Measurements from ENCODE around the gene IQCN. TPM values are rescaled to one million over a fixed set of nuclear protein-coding genes. Genes with fewer than 3 reads are reported as not detected.

Gene IQCN, protein sequence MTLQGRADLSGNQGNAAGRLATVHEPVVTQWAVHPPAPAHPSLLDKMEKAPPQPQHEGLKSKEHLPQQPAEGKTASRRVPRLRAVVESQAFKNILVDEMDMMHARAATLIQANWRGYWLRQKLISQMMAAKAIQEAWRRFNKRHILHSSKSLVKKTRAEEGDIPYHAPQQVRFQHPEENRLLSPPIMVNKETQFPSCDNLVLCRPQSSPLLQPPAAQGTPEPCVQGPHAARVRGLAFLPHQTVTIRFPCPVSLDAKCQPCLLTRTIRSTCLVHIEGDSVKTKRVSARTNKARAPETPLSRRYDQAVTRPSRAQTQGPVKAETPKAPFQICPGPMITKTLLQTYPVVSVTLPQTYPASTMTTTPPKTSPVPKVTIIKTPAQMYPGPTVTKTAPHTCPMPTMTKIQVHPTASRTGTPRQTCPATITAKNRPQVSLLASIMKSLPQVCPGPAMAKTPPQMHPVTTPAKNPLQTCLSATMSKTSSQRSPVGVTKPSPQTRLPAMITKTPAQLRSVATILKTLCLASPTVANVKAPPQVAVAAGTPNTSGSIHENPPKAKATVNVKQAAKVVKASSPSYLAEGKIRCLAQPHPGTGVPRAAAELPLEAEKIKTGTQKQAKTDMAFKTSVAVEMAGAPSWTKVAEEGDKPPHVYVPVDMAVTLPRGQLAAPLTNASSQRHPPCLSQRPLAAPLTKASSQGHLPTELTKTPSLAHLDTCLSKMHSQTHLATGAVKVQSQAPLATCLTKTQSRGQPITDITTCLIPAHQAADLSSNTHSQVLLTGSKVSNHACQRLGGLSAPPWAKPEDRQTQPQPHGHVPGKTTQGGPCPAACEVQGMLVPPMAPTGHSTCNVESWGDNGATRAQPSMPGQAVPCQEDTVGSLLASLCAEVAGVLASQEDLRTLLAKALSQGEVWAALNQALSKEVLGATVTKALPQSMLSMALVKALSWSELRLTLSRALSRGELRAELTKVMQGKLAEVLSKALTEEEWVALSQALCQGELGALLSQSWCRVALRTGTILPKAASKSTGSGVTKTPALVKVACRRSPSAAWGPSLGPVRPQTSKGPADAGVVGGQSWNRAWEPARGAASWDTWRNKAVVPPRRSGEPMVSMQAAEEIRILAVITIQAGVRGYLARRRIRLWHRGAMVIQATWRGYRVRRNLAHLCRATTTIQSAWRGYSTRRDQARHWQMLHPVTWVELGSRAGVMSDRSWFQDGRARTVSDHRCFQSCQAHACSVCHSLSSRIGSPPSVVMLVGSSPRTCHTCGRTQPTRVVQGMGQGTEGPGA (N-terminal part only)
- 3.4 TPM for polyA plus RNA-seq (ENCODE audit: insufficient read length)

DNA sequence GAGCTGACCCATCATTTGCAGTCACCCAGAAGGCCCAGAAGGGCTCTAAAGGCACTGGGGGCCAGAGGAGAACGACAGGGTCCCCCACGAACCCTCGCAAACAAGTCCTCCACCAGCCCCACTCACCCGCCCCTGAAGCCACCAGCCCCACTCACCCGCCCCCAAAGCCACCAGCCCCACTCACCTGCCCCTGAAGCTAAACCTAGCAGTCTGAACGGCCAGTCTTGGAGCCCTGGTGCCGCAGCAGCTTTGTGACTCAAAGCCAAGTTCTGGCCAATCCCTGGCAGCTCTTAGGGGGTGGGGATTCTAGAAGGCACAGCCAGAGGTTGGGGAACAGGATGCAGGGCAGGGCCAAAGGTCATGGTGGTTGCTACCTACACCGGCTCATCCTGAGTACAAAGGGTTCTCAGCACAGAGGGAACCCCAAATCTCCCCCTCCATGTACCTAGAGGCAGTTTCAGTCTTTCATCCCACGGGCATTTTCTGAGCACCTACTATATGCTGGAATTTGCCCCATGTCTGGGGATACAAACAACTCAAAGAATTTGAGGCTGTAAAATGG lies at the start of gene IQCN:
IQCN (minus strand) TSS at position 234 of the 562 bp plus-strand sequence. CDS start 4,974 bp downstream, outside the sequence.
- no peak for DNase-seq (ENCODE audit: low read depth)

DNA sequence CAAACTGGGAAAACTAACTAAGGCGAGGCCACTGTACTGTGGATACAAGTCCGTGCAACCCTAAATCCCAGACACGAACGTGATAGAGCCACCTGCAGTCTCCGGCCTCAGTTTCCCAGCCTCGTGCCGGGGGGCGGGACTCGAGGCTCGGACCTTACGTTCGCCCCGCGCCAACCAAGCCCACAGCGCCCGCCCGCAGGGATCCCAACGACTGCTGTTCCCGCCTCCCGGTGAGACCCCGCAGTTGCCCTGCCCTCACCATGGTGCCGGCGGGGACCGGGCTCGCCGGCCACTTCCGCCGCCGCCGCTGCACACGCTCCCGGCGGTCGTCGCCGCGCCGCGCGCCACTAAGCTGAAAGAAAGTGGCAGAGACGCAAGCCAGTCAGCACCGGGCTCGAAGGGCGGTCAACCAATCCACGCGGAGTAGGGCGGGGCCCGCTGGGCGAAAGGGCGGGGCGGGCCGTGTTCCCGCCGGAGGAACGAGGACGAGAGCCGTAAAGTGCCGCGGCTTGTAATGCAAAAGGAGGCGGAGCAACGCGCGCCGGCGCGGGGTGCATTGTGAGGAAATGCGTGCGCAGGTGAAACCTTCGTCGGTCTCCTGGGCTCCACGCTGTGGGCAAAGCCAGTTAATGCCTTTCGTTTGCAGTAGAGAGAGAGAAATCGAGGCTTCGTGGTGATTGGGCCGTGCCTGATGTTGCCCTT lies 48.7 kb upstream of the IQCN start, which contains the start of gene LSM4:
LSM4 (minus strand) TSS at position 318 of the 702 bp plus-strand sequence; CDS start at position 262, 56 bp downstream.
- peak; percentile 89 for DNase-seq (ENCODE audit: low read depth)

DNA sequence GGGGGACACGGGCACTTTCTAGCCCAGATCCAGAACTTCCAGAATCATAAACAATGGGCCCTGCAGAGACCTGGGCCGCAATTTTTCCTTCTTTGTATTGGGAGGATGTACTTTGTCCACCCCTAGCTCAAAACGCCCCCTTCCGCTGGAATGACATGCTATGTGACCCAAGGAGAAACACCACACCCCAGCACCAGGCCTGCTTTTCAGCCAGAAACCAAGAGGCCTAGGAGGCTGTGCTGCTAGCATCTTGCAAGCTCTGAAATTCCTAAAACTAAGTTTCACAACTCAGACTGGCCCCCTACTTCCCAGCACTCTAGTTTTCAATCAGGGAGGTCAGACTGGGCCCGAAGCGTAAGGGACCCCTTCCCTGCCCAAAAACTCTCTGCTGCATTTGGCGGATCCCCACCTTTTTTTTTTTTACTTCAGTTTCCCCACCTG lies 48.1 kb upstream of the IQCN start:
- DNase-seq (ENCODE audit: low read depth), result no peak

DNA sequence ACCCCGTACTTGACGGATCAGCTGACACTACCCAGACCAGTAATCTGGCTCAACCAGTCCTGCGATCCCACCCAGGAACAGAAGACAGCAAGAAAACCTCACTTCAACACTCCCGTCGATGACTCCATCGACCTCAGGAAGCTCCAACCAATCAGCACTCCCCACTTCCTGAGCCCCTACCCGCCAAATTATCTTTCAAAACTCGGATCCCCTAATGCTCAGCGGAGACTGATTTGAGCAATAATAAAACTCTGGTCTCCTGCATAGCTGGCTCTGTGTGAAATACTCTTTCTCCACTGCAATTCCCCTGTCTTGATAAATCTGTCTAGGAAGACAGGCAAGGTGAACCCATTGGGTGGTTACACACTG lies 47.5 kb upstream of the IQCN start:
- no peak for DNase-seq (ENCODE audit: low read depth)

DNA sequence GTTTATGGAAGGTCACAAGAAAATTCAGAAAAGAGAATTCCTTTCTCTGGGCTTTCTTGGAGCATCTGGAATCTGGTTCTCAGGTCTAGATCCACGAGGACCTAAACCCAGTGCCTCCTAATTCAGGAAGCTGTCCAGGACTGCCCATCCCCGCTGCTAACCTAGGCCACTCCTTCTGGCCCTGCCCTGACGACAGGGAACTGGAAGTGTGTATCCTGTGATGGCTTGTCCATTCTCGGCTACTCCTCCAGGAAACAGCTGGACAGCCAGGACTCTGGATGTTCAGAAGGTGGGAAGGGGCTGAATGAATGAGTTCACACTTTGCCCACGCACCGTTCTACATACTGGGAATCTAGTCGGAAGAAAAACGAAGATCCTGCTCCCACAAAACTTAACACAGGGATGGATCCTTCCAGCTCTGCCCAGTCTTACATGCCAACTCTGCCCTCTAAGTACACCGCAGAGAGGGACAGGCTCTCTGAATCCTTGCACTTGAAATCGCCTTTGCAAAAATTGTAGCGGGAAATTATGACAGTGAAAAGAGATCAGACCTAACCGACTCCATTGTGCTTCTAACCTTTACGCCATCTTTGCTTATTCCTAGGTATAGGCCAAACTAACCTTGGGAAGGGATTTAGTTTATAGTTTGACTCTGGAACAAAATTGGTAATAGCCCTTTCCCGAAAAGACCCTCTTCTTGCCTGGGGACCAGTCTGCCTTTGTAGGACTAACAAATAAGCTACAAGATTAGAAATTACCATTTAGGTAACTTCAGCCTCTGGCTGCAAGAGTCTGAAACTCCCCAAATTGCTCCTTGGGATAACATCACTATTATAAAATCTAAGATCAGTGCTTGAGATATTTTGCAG lies 46.8 kb upstream of the IQCN start:
- no peak for DNase-seq (ENCODE audit: low read depth)

DNA sequence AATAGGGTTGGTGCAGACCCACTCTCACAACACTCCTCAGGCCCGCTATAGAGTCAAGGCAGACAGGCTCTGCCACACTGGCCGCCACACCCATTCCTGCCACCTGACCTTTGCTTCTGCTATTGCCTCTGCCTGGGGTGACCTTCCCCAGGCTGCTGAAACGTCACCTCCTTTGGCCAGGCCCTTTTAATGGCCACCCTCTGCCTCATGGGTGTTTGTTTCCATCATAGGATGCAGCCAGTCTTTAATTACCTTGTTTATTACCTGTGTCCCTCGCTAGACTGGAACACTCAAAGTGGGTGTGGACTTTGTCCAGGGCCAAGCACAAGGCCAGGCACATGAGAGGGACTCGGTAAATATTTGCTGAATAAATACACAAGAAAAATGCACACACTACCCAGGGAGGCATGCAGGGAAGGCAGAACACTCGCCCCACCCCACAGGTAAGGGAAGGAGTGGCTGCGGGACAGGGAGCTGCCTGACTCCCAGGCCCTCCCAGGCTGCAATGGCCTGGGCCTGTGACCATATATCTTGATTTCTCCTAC lies 45.4 kb upstream of the IQCN start:
- DNase-seq (ENCODE audit: low read depth), result no peak

DNA sequence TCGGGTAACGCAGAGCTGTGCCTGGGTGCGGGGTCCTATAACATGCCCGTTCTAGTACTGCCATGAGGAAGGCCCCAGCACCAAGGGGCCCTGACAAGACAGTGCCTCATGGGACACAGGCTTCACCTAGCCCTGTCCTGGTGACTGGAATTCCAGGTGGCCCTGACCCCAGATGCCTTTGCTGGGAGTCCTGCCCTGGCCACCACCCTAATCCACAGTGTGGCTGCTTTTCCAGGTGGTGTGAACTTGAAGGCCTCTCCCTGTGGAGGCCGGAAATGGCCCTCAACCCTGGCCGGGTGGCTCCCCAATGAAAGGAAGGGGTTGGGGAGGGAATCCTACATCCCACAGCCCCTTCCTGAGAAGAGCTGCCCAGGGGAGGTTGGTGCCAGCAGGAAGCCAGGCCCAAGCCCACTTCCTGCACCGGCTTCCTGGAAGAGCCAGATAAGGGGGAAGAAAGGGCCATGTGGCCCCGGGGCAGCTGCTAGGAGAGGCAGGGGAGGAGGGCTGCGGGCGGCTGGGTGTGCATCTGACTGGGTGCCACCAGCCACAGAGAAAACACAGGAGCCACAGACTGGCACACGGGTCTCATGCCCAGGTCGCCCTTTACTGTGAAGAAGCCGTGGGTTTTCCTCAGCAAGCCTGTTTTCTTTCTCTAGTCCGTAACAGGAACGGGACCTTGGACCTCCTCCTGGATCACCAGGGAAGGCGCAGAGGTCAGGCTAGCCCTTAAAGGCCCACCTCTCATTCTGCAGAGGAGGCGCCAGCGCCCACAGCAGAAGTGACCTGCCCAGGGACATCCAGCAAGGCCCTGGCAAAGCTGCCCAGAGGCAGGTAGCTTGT lies 43.9 kb upstream of the IQCN start:
- DNase-seq (ENCODE audit: low read depth), result no peak

DNA sequence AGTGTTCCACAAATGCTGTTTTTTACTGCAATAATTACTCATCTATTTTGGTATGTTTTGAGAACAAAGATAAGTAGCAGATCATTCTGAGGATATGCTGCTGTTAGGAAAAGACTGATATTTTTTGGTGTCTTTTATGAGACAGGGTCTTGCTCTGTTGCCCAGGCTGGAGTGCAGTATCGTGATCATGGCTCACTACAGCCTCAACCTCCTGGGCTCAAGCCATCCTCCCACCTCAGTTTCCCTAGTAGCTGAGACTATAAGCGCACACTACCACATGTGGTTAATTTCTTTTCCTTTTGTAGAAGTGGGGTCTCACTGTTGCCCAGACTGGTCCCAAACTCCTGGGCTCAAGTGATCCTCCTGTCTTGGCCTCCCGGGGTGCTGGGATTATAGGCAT lies 39.1 kb upstream of the IQCN start:
- DNase-seq (ENCODE audit: low read depth), result no peak

DNA sequence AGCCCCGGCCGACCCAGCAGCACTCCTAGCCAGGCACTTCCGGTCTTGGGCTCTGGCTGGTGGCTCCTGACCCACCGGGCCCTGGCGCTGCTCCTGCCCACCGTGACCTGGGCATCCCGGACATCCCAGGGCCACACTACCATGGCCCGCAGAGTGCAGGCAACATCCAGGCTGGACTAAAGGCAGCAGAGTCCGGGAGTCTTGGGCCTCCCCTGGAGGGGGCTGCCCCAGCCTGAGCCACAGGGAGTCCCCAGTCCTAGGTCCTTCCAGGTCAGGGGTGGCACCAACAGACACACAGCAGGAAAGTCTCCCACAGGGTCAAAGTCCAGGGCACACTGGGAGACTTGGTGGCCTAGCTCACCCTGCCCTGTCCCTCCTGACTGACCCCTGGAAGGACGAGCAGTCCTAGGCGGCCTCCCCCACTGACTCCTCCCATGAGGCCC lies 37.9 kb upstream of the IQCN start:
- no peak for DNase-seq (ENCODE audit: low read depth)

DNA sequence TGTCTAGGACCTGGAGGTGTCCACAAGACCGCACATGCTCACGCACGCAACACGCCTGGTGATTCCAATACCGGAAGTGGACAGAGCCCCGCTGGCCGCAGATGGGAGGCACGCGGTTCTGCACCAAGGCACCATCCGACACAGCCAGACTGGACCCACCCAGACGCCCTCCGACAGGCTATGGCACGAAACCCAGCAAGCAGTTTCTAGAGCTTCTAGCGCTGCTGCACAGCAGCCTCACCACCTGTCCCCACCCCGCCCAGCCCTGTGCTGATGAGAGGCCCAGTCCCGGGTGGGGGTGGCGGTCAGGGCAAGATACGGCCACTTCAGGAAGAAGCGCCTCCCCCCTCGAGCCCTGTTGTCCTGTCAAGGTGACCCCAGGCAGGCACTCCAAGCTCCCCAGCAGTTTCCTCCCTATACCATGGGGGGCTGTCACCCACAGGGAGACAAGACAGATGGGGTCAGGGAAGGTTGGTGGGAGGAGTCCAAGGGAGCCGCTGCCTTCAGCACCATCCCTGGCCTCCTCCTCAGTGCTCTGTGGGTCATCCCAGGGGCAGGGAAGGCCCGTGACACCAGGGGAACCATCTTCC lies 37.3 kb upstream of the IQCN start:
- DNase-seq (ENCODE audit: low read depth), result no peak

DNA sequence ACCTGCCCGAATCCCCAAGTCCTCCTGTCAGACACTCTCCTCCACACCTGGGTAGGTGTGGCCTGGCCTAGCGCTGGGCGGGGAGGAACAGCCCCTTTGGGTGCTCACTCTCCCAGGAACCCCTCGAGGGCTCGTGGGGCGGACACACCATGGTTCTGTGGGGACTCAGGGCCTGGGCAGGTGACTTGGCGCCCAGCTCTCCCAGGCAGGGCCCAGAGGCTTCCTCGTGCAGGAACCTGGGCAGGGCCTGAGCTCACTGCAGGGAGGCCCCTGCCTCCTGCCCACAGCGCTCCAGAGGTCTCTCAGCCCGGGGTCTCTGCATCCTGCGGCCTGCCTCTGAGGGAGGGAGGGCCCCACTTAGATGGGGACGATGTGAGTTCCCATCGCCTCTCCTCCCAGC lies 36.7 kb upstream of the IQCN start:
- DNase-seq (ENCODE audit: low read depth), result no peak

DNA sequence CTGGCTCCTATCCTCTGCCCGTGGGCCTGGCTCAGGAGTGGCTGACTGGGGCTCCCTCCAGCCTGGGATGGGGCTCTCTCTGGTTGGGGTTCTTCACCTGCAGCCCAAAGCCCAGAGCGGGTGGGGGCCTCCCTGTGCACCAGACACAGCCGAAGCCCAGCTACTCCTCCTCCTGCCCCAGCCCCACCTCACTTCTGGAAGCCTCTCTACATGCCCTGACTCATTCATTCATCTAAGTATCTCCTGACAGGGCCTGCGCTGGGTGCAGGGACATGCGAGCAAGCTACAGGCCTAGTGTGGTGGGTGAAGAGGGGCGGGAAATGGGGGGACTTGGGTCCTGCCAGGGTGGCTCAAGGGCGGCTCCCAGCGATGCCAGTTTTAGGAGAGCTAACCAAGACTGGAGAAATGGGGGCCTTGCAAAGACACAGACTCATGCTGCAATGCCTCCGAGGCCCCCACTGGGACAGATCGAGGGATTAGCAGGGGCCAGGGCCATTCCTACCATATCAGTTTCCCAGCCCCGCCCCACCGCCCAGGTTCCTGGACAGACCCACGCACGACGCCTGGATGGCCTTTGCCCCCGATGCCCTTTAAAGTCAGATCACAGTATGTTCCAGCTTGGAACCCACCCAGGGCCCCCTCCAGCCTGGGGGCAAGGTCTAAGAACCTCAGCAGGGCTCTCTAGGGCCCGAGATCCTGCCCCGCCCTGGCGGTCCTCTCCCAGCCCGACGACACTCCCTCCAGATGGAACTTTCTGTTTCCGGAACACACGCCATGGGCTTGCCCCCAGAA lies 36.1 kb upstream of the IQCN start:
- no peak for DNase-seq (ENCODE audit: low read depth)

DNA sequence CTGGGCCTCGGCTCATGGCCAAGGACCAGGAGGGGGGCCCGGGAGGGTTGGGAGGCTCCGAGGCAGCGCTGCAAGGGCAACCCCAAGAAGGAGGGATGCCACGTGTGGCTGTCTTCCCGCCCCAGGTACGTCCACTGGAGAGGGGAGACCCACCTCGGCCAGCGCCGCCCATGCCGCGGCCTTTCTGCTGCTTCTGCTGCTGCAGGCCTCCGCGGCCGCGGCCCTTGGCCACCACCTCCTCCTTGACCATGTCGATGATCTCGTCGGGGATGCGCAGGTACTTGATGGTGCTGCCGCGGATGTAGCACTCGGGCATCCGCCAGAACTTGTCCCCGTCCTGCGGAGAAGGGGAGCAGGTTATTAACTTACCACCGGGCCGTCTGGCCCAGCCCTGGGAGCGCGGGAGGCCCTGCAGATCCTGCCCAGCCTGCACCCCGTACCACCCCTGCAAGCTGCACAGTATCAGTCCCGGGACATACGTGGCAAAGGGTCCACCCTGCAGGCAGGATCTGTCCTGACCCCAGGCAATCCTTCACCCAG lies 35.3 kb upstream of the IQCN start:
- no peak for DNase-seq (ENCODE audit: low read depth)

DNA sequence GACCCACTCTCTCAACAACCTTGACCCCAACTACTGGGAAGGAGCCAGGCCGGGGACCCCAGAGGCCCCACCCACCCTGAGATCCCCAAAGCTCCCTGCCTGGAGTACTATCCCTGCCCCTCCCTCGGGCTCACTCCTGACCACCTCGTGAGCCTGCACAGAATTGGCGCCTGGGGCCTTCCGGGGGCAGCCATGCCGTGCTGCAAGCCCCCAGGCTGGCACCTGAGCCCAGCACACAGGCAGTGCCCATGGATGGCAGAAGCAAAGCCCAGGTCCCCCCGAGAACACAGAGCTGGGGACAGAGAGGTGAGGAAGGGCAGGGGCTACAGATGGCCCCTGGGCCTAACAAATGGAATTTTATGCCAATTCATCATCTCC lies 34.7 kb upstream of the IQCN start:
- no peak for DNase-seq (ENCODE audit: low read depth)

DNA sequence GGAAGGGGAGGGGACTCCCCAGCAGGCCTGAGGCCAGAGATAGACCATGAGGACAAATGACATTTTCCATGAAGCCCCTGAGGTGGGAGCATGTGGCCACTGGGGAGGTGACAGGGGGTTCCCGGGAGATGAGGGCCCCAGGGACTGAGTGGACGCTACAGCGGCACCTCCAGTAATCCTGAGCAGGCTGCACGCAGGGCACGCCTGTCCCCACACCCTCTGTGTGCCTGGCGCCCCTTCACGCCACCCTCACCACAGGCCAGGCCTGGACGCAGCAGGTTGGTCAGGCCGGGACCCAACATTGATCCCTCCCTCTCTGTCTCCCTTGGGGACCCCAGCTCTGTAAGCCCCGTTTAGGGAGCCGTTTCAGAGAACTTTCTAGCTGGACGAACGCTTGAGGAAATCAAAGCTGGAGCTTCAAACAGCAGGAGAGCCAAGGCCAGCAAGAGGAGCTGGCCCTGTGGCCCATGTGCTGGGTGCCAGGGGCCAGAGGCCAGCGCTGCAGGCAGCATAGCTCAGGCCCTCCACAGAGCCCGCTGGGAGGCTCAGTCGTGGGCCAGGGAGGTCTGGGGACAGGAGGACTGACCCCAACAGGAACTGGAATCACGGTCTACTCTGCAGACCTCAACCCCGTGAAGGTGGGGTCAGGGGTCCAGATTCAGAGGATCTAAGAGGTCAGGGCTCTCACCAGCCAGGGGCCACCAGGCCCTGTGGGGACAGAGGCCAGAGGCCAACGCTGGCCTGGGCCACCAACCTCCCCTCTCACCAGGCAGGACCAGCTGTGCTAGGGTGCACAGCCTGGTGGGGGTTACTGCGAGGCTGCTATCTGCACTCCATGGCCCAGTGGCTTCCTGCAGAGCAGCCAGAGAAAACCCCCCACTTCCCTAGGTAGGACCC lies 34.0 kb upstream of the IQCN start:
- DNase-seq (ENCODE audit: low read depth), result no peak

DNA sequence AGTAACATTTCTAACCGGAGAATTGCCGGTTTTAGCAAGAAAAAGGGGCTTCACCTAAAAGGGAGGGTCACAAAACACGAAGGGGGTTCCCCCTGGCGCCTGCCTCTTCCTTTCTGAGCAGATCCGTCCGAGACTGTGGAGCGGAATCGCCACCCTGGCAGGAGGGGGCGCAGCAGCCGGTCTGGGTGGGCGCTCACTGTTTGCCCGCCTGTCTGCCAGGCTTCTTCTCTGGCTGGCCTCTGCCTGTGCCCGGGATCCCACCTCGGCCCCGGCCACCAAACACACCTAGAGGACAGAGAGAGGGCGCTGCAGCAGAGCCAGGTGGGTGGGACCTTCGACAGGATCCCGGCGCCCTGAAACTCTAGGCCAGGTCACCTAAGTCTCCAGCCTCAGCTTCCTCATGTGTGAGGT lies 33.0 kb upstream of the IQCN start:
- no peak for DNase-seq (ENCODE audit: low read depth)
